Kidney capillary endothelial cell (primary cell): ENCODE data around the gene UNC80.

Source experiments
- DNase-seq: peaks from one replicate; pipeline ENCODE4 v3.0.0-alpha.2; 2018; ENCODE audit warnings: low spot score

The UNC80 gene

GRCh38 chr2:209806318-209806717, 34.7 kb downstream of the UNC80 start:
- DNase-seq, result no peak

GRCh38 chr2:209808521-209808920, 36.9 kb downstream of the UNC80 start:
- DNase-seq, result no peak

- no peak for DNase-seq
Measured at GRCh38 chr2:209809256-209809655, 37.6 kb downstream of the UNC80 start.

GRCh38 chr2:209817844-209818271, 46.2 kb downstream of the UNC80 start:
- DNase-seq, result peak; percentile 20

GRCh38 chr2:209818939-209819338, 47.3 kb downstream of the UNC80 start:
- no peak for DNase-seq

GRCh38 chr2:209821806-209822205, 50.2 kb downstream of the UNC80 start:
- DNase-seq, result no peak

GRCh38 chr2:209823484-209823883, 51.9 kb downstream of the UNC80 start:
- DNase-seq, result no peak

- no peak for DNase-seq
Measured at GRCh38 chr2:209824391-209824790, 52.8 kb downstream of the UNC80 start.

- no peak for DNase-seq
Measured at GRCh38 chr2:209830722-209831465, 59.3 kb downstream of the UNC80 start.

GRCh38 chr2:209834767-209835166, 63.1 kb downstream of the UNC80 start:
- DNase-seq, result no peak

- no peak for DNase-seq
Measured at GRCh38 chr2:209840434-209840833, 68.8 kb downstream of the UNC80 start.

GRCh38 chr2:209845666-209846065, 74.0 kb downstream of the UNC80 start:
- DNase-seq, result no peak

GRCh38 chr2:209864716-209865295, 93.2 kb downstream of the UNC80 start:
- no peak for DNase-seq

- DNase-seq, result no peak
Measured at GRCh38 chr2:209868271-209868994, 96.8 kb downstream of the UNC80 start.

- DNase-seq, result no peak
Measured at GRCh38 chr2:209870067-209870466, 98.4 kb downstream of the UNC80 start.

GRCh38 chr2:209872675-209873074, 101.0 kb downstream of the UNC80 start:
- peak; percentile 26 for DNase-seq

- DNase-seq, result no peak
Measured at GRCh38 chr2:209875270-209875669, 103.6 kb downstream of the UNC80 start.

GRCh38 chr2:209876211-209876610, 104.6 kb downstream of the UNC80 start:
- no peak for DNase-seq

- no peak for DNase-seq
Measured at GRCh38 chr2:209878701-209879100, 107.1 kb downstream of the UNC80 start.

- no peak for DNase-seq
Measured at GRCh38 chr2:209900638-209901037, 129.0 kb downstream of the UNC80 start.

- no peak for DNase-seq
Measured at GRCh38 chr2:209901172-209901571, 129.5 kb downstream of the UNC80 start.

GRCh38 chr2:209905691-209906090, 134.1 kb downstream of the UNC80 start:
- DNase-seq, result no peak

GRCh38 chr2:209907746-209908145, 136.1 kb downstream of the UNC80 start:
- DNase-seq, result no peak
